CD4-positive, alpha-beta T cell (primary cell): Measurements from ENCODE around the gene GZMH. TPM values are rescaled to one million over a fixed set of nuclear protein-coding genes. Genes with fewer than 3 reads are reported as not detected.

Experiments used
- ATAC-seq: fragments of 200-7000 bp; cut with Tn5 transposase; one replicate; pipeline ENCODE4 v1.10.0; 2022; ENCODE audit warnings: mild to moderate bottlenecking; ENCODE audit not compliant: poor library complexity
- CTCF ChIA-PET: fragments of 350-600 bp; sonication (Branson Sonifier 250); formaldehyde crosslinking; loops from one replicate; lab custom pipeline; 2021; ENCODE audit warnings: antibody characterized with exemption, inconsistent platforms; lab: Charles Lee
- POLR2A ChIA-PET: fragments of 350-600 bp; sonication (Branson Sonifier 250); formaldehyde crosslinking; loops from one replicate; lab custom pipeline; 2021; ENCODE audit warnings: antibody characterized with exemption, inconsistent platforms; lab: Charles Lee
- DNase-seq, 14 experiments: peaks; one replicate each; pipeline ENCODE4 v3.0.0-alpha.2; 2013 to 2020; ENCODE audit warnings: mixed read lengths in 2 of 14
- H3K27ac ChIP-seq, 2 donors: one replicate each; pipeline versions ENCODE4 v1.5.1 to v1.7.0; 2013; ENCODE audit warnings: low read length in 2 of 2, low read depth in 1 of 2, mild to moderate bottlenecking in 1 of 2
- H3K27me3 ChIP-seq, 2 experiments: 1 replicate in 1 of 2; 2 replicates in 1 of 2; pipeline versions ENCODE4 v1.6.1 to v1.7.0; 2013; ENCODE audit warnings: low read length in 2 of 2, control low read depth in 1 of 2, mild to moderate bottlenecking in 1 of 2, moderate library complexity in 1 of 2; ENCODE audit not compliant: insufficient read depth in 2 of 2, control insufficient read depth in 1 of 2
- H3K36me3 ChIP-seq: one replicate; pipeline ENCODE4 v1.6.1; 2013; ENCODE audit warnings: low read length, control low read depth; ENCODE audit not compliant: insufficient read depth
- H3K4me1 ChIP-seq: one replicate; pipeline ENCODE4 v1.6.1; 2013; ENCODE audit warnings: low read length, control low read depth; ENCODE audit not compliant: insufficient read depth
- H3K4me3 ChIP-seq: one replicate; pipeline ENCODE4 v1.5.1; 2013; ENCODE audit warnings: mild to moderate bottlenecking, low read length, moderate library complexity
- H3K9me3 ChIP-seq, 2 experiments: 1 replicate in 1 of 2; 2 replicates in 1 of 2; pipeline versions ENCODE4 v1.6.1 to v1.7.0; 2013; ENCODE audit warnings: low read length in 2 of 2, mild to moderate bottlenecking in 2 of 2, control low read depth in 1 of 2, moderate library complexity in 1 of 2; ENCODE audit not compliant: control insufficient read depth in 1 of 2, insufficient read depth in 1 of 2
- H3K27ac Mint-ChIP-seq: one replicate; pipeline ENCODE4 v1.8.0; 2020; ENCODE audit warnings: mixed read lengths
- H3K27me3 Mint-ChIP-seq: one replicate; pipeline ENCODE4 v1.8.0; 2021; ENCODE audit warnings: mixed read lengths
- H3K36me3 Mint-ChIP-seq: one replicate; pipeline ENCODE4 v1.8.0; 2021; ENCODE audit warnings: low read depth, mixed read lengths
- H3K4me1 Mint-ChIP-seq: one replicate; pipeline ENCODE4 v1.8.0; 2021; ENCODE audit warnings: low read depth, mixed read lengths
- H3K4me3 Mint-ChIP-seq: one replicate; pipeline ENCODE4 v1.8.0; 2020; ENCODE audit warnings: mild to moderate bottlenecking, mixed read lengths
- H3K9me3 Mint-ChIP-seq: one replicate; pipeline ENCODE4 v1.8.0; 2020; ENCODE audit warnings: mixed read lengths
- CTCF ChIP-seq: fragments of 200-600 bp; IDR thresholded peaks from one replicate; pipeline ENCODE4 v1.8.0; 2022; ENCODE audit warnings: antibody characterized with exemption, mild to moderate bottlenecking
- intact Hi-C, 2 experiments: fragments of 100-400 bp; cut with DNase I in 1 of 2; cut with micrococcal nuclease in 1 of 2; formaldehyde crosslinking; loops; one replicate each; pipeline versions ENCODE4 v1.15.1 to v1.9.0; 2023 to 2025; cut with DNase I, micrococcal nuclease
- total RNA-seq, 174 experiments: library from RNA in 2 of 174; stranded (reverse) in 2 of 174; gene quantifications; one replicate each; pipeline ENCODE4 v1.2.3 and lab custom pipeline; 2021 to 2026

The GZMH gene
- total RNA-seq, 2 experiments from 2014 or later = 0.56 to 1.2 TPM

DNA sequence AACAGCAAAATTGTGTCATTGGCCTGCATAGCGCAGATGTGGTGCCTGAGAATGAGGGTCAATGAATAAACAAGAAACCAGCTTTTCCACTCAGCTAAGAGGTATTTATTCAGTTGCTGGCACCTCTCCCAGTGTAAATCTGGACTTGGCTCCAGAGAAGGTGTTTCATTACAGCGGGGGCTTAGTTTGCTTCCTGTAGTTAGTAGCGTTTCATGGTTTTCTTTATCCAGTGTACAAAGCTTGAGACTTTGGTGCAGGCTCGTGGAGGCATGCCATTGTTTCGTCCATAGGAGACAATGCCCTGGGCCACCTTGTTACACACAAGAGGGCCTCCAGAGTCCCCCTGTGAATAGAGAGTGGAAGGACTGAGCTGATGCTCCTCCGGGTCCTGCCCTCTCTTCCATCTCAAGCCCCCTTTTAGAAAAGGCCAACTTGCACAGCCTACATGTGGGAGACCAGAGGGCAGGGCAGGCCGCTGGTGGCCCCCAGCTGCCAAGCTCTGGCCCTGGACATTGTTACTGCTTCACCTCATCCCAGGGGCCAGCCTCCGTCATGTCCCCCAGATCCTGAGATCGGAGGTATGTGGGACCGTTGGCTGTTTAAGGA, 21.5 kb upstream of the GZMH start:
- Histone ChIP-seq H3K36me3 (no peaks in the 10 kb centered on the region), H3K4me3 (no peak overlapping the region), H3K4me1 (no peaks in the 10 kb centered on the region), H3K27ac (no peak overlapping the region), H3K9me3 (no peaks in the 10 kb centered on the region), H3K27me3 (peaks cover 0 to 2% of the 10 kb centered on the region in 2 experiments)
- no peaks in the 10 kb centered on the region for H3K27me3 Mint-ChIP-seq
- ChIA-PET CTCF (no interaction called here), POLR2A (no interaction called here)
- H3K9me3 Mint-ChIP-seq = no peaks in the 10 kb centered on the region
- no peak overlapping the region for H3K27ac Mint-ChIP-seq
- intact Hi-C loops = no loop called here
- H3K36me3 Mint-ChIP-seq = no peaks in the 10 kb centered on the region
- H3K4me1 Mint-ChIP-seq = no peaks in the 10 kb centered on the region
- DNase-seq (no peak), ATAC-seq (no peak)
- no peak overlapping the region for H3K4me3 Mint-ChIP-seq
- no peak for TF ChIP-seq CTCF

DNA sequence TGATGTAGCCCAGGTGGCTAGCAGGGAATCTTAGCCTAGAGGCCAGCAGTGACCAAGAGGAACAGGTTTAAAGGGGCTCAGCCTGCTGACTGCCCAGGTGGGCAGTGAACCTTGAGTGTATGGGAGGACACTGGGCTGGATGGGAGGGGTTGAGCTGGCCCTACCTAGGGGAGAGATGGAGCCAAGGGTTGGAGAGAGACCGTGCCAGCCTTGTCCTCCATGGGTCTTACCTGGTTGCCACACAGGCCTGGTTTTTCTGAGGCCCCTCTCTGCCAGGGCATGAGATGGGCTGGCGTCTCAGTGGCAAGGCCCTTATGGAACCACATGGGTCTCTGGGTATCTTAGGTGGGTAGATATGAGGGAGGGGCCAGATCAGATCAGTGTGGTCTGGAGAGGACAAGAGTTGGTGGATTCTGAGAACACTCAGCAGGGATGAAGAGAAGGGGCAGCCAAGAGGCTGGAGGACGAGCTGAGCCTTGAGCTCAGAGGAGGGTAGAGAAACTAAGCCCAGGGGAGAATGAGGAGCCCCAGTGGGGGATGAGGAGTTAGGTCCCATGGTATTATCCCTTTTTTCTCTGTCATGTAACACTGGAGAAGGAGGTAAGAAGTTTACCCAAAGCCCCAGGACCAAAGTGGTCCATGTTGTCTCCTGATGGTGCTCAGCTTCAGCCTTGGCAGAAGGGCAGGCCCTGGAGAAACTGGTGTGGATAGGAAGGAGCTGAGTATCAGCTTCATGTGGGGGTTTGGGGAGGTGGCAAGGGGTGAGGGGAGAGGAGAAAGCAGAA, 20.8 kb upstream of the GZMH start:
- Histone ChIP-seq H3K9me3 (no peaks in the 10 kb centered on the region), H3K27me3 (peaks cover 0 to 2% of the 10 kb centered on the region in 2 experiments), H3K4me1 (no peaks in the 10 kb centered on the region), H3K27ac (no peak overlapping the region), H3K4me3 (no peak overlapping the region), H3K36me3 (no peaks in the 10 kb centered on the region)
- CTCF ChIA-PET = no interaction called here
- POLR2A ChIA-PET = no interaction called here
- Mint-ChIP-seq H3K4me1 (no peaks in the 10 kb centered on the region), H3K27me3 (no peaks in the 10 kb centered on the region), H3K4me3 (no peak overlapping the region), H3K36me3 (no peaks in the 10 kb centered on the region), H3K9me3 (no peaks in the 10 kb centered on the region), H3K27ac (no peak overlapping the region)
- intact Hi-C loops = no loop called here
- no peak for TF ChIP-seq CTCF
- no peak for DNase-seq
- no peak for ATAC-seq

DNA sequence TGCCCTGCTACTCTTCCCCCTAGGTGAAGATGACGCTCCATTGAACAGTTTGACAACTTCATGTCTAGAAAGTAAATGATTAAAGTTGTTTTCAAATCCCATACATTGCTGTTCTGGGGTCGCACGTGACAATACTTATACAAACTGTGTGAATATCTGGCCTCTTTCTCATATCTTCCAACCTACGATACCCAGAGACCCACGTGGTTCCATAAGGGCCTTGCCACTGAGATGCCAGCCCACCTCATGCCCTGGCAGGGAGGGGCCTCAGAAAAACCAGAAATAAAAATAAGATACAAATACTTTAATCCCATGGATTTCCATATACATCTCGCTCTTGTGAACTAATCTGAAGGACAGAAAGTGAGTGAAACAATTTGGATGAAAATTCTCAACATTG, 20.0 kb upstream of the GZMH start:
- H3K4me1 ChIP-seq = no peaks in the 10 kb centered on the region
- ChIA-PET CTCF (no interaction called here), POLR2A (no interaction called here)
- H3K36me3 ChIP-seq = no peaks in the 10 kb centered on the region
- H3K4me3 ChIP-seq = no peak overlapping the region
- no peaks in the 10 kb centered on the region for H3K9me3 Mint-ChIP-seq
- intact Hi-C loops = no loop called here
- no peak overlapping the region for H3K27ac Mint-ChIP-seq
- H3K27me3 Mint-ChIP-seq = no peaks in the 10 kb centered on the region
- DNase-seq (no peak), ATAC-seq (no peak)
- H3K27me3 ChIP-seq = peaks cover 0 to 2% of the 10 kb centered on the region in 2 experiments
- H3K36me3 Mint-ChIP-seq = no peaks in the 10 kb centered on the region
- no peak for TF ChIP-seq CTCF
- H3K9me3 ChIP-seq = no peaks in the 10 kb centered on the region
- H3K4me1 Mint-ChIP-seq = no peaks in the 10 kb centered on the region
- no peak overlapping the region for H3K4me3 Mint-ChIP-seq
- H3K27ac ChIP-seq = no peak overlapping the region
